ENCODE results near the gene TBC1D16. TPM values are rescaled to one million over a fixed set of nuclear protein-coding genes. Genes with fewer than 3 reads are reported as not detected.

The TBC1D16 gene
- total RNA-seq, 1 donor from 2014 or later: 46.9 TPM

GRCh38 chr17:79926142-79926604 is 109.5 kb downstream of the TBC1D16 start:
- ATAC-seq (no peak), DNase-seq (ENCODE audit: low spot score) (no peak)
- intact Hi-C loops (cut with DNase I): no loop called here

- DNase-seq (ENCODE audit: low spot score) (no peak), ATAC-seq (peak; percentile 57)
- intact Hi-C loops (cut with DNase I): no loop called here
Measured at GRCh38 chr17:79925242-79925957, 110.3 kb downstream of the TBC1D16 start.

GRCh38 chr17:79924639-79924976 is 111.1 kb downstream of the TBC1D16 start:
- intact Hi-C loops (cut with DNase I): no loop called here
- ATAC-seq (no peak), DNase-seq (ENCODE audit: low spot score) (no peak)

GRCh38 chr17:79923974-79924638 is 111.6 kb downstream of the TBC1D16 start:
- ATAC-seq: no peak
- intact Hi-C loops (cut with DNase I): no loop called here

GRCh38 chr17:79922798-79923197 is 112.9 kb downstream of the TBC1D16 start:
- intact Hi-C loops (cut with DNase I): no loop called here
- ATAC-seq (no peak), DNase-seq (ENCODE audit: low spot score) (no peak)

More at GRCh38 chr17:79923974-79924638, 111.6 kb downstream of the TBC1D16 start:
- no peak for DNase-seq (ENCODE audit: low spot score)

- ATAC-seq (no peak), DNase-seq (ENCODE audit: low spot score) (no peak)
- intact Hi-C loops (cut with DNase I): no loop called here
Measured at GRCh38 chr17:79922116-79922601, 113.5 kb downstream of the TBC1D16 start.

- ATAC-seq (no peak), DNase-seq (ENCODE audit: low spot score) (no peak)
- intact Hi-C loops (cut with DNase I): no loop called here
Measured at GRCh38 chr17:79921411-79922115, 114.1 kb downstream of the TBC1D16 start.

- DNase-seq (ENCODE audit: low spot score) (no peak), ATAC-seq (no peak)
- intact Hi-C loops (cut with DNase I): no loop called here
Measured at GRCh38 chr17:79920751-79921410, 114.8 kb downstream of the TBC1D16 start.

- intact Hi-C loops (cut with DNase I): loop anchor here (10.0 kb wide), 1 partner anchor 135 kb away; no protein-coding TSS in a partner anchor
- DNase-seq (ENCODE audit: low spot score) (no peak), ATAC-seq (no peak)
Measured at GRCh38 chr17:79919862-79920720, 115.6 kb downstream of the TBC1D16 start.

GRCh38 chr17:79919164-79919585 is 116.5 kb downstream of the TBC1D16 start:
- intact Hi-C loops (cut with DNase I): loop anchor here (10.0 kb wide), 1 partner anchor 134 kb away; no protein-coding TSS in a partner anchor
- DNase-seq (ENCODE audit: low spot score): peak; percentile 89
- peak; percentile 79 for ATAC-seq

GRCh38 chr17:79918581-79919163 is 117.0 kb downstream of the TBC1D16 start:
- ATAC-seq (no peak), DNase-seq (ENCODE audit: low spot score) (no peak)
- intact Hi-C loops (cut with DNase I): loop anchor here (10.0 kb wide), 1 partner anchor 134 kb away; no protein-coding TSS in a partner anchor

- ATAC-seq (no peak), DNase-seq (ENCODE audit: low spot score) (no peak)
- intact Hi-C loops (cut with DNase I): loop anchor here (10.0 kb wide), 1 partner anchor 133 kb away; no protein-coding TSS in a partner anchor
Measured at GRCh38 chr17:79917902-79918484, 117.7 kb downstream of the TBC1D16 start.

- no peak for ATAC-seq
- no peak for DNase-seq (ENCODE audit: low spot score)
- intact Hi-C loops (cut with DNase I): loop anchor here (10.0 kb wide), 1 partner anchor 132 kb away; no protein-coding TSS in a partner anchor
Measured at GRCh38 chr17:79916991-79917901, 118.4 kb downstream of the TBC1D16 start.

GRCh38 chr17:79916506-79916905 is 119.2 kb downstream of the TBC1D16 start:
- intact Hi-C loops (cut with DNase I): loop anchor here (10.0 kb wide), 1 partner anchor 132 kb away; no protein-coding TSS in a partner anchor
- DNase-seq (ENCODE audit: low spot score) (no peak), ATAC-seq (no peak)

- peak; percentile 44 for ATAC-seq
- peak; percentile 51 for DNase-seq (ENCODE audit: low spot score)
- intact Hi-C loops (cut with DNase I): loop anchor here (10.0 kb wide), 1 partner anchor 131 kb away; no protein-coding TSS in a partner anchor
Measured at GRCh38 chr17:79915850-79916430, 119.7 kb downstream of the TBC1D16 start.
